Psoas muscle (tissue), 8 donors: ENCODE data around the gene OAF. TPM values are rescaled to one million over a fixed set of nuclear protein-coding genes. Genes with fewer than 3 reads are reported as not detected.

Experiments
- ATAC-seq, 4 donors: fragments of 200-7000 bp; cut with Tn5 transposase; one replicate each; pipeline ENCODE4 v1.9.1; 2020; ENCODE audit warnings: moderate library complexity in 3 of 4, mild to moderate bottlenecking in 2 of 4
- DNase-seq, 2 donors: peaks; one replicate each; pipeline ENCODE4 v3.0.0-alpha.2; 2020
- H3K27ac ChIP-seq: fragments of 200-600 bp; one replicate; pipeline ENCODE4 v1.8.0; 2022
- H3K27me3 ChIP-seq, 3 donors: fragments of 200-600 bp in 1 of 3; one replicate each; pipeline versions ENCODE4 v1.6.1 to v1.8.0; 2013 to 2022; ENCODE audit warnings: low read length in 2 of 3, mild to moderate bottlenecking in 2 of 3, moderate library complexity in 1 of 3; ENCODE audit not compliant: insufficient read depth in 3 of 3
- H3K36me3 ChIP-seq, 2 donors: fragments of 200-600 bp in 1 of 2; one replicate each; pipeline versions ENCODE4 v1.6.1 to v1.8.0; 2013 to 2022; ENCODE audit warnings: low read depth in 1 of 2, mild to moderate bottlenecking in 1 of 2, moderate library complexity in 1 of 2; ENCODE audit not compliant: insufficient read depth in 1 of 2
- H3K4me1 ChIP-seq: fragments of 200-600 bp; one replicate; pipeline ENCODE4 v1.8.0; 2022
- H3K4me3 ChIP-seq: fragments of 200-600 bp; one replicate; pipeline ENCODE4 v1.8.0; 2022; ENCODE audit warnings: mild to moderate bottlenecking
- H3K9me3 ChIP-seq: fragments of 200-600 bp; one replicate; pipeline ENCODE4 v1.8.0; 2022
- CTCF ChIP-seq: fragments of 200-600 bp; IDR thresholded peaks from one replicate; pipeline ENCODE4 v1.8.0; 2022; ENCODE audit warnings: antibody characterized with exemption
- WGBS, 3 donors: extraction: QIAGEN DNeasy Blood & Tissue Kit; methylation state at CpG; one replicate each; pipeline versions ENCODE4 v1.1.6 to v1.1.7; 2013; 5-methylcytosine and 5-hydroxymethylcytosine counted together
- intact Hi-C, 2 donors: fragments of 100-400 bp; cut with DNase I; formaldehyde crosslinking; loops; one replicate each; pipeline versions ENCODE4 v1.11.0 to v1.14.2; 2022
- polyA plus RNA-seq, 3 donors: library from polyadenylated mRNA; stranded (reverse); fragments of 200-250 nt; gene quantifications; one replicate each; pipeline ENCODE4 v1.2.3, GENCODE V29; 2013
- total RNA-seq, 4 donors: library from RNA; stranded (reverse); fragmentation: NEBNext Ultra II Directional in 2 of 4; extraction: Animal tissue kit (Norgen Biotek cat#: 25700) in 2 of 4; gene quantifications; one replicate each; pipeline versions ENCODE4 v1.2.1 to v1.2.4, GENCODE V29; 2021 to 2023
- donor health status: healthy with polysubstance abuse.
- donor health status: DM: no; HTN: no; CAD: no; lungs with moderate emphysema.
- donor health status: Bipolar disorder and iron deficiency.
- donor health status: healthy.
- donor health status: DM: yes; HTN: yes; CAD: no.
- donor health status: DM: no; HTN: no; CAD: no.
- donor health status: DM: no; HTN: no; CAD: no.
- donor health status: DM: yes; HTN: yes; CAD: no.

Gene OAF
- total and polyA plus RNA-seq, 7 donors = 3.2 to 15.3 (median 8.1) TPM

DNA sequence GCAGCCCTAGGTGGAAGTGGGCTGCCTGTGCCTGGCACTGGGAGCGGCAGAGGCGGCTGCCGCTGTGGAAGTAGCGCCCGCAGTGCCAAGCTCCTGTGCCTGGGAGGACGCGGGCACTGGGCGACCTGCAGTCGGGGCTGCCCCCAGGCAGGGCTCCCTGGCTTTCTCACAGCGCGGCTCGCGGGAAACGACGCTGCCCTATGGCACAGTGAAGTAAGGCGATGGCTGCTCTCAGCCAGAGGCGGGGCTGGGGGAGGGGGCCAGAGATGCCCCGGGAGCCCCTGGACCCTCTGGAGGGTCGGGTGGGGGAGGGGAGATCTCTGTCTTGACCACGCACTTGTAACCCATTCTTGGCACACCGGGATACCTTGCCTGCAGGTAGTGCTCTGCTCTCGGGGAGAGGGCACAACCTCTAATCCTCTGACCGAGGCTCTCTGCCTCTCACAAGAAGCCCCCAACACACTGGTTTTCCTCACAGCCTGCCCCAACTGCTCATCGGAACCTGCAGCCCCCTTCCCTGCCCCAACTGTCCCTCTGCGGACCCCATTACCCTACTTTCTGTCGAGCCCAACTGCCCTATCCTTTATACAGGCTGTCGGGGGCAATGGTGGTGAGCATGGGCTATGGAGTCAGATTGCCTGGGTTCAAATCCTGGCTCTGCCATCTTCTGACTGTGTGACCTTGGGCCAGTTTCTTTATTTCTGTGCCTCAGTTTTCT is 40.7 kb upstream of the OAF start:
- intact Hi-C loops = loop anchor here in 1 of 2 donors (5.0 kb wide), 1 partner anchor 132 kb away; no protein-coding TSS in a partner anchor
- H3K4me3 ChIP-seq = no peak overlapping the region
- WGBS, 3 donors = 51 to 61% (median 57%) methylated on average over 24 to 27 of the region's 27 CpGs
- peaks cover 0 to 73% (median 17%) of the 10 kb centered on the region in 3 donors for H3K27me3 ChIP-seq
- DNase-seq (no peak), ATAC-seq (no peak)
- H3K9me3 ChIP-seq = no peaks in the 10 kb centered on the region
- H3K27ac ChIP-seq = no peak overlapping the region
- no peaks in the 10 kb centered on the region for H3K36me3 ChIP-seq
- no peaks in the 10 kb centered on the region for H3K4me1 ChIP-seq
- TF ChIP-seq CTCF = no peak

- no peak overlapping the region for H3K27ac ChIP-seq
- TF ChIP-seq CTCF = no peak
- H3K36me3 ChIP-seq = no peaks in the 10 kb centered on the region
- H3K27me3 ChIP-seq = peaks cover 0 to 68% (median 17%) of the 10 kb centered on the region in 3 donors
- H3K4me1 ChIP-seq = no peaks in the 10 kb centered on the region
- DNase-seq (no peak), ATAC-seq (no peak)
- WGBS, 3 donors = 78 to 87% (median 80%) methylated on average over 12 of the region's 12 CpGs
- H3K4me3 ChIP-seq = no peak overlapping the region
- no peaks in the 10 kb centered on the region for H3K9me3 ChIP-seq
- intact Hi-C loops = loop anchor here (1.0 to 5.0 kb wide), 2 partner anchors 130 to 132 kb away; no protein-coding TSS in a partner anchor
Observed at GRCh38 chr11:120170741-120171261, 40.0 kb upstream of the OAF start.

DNA sequence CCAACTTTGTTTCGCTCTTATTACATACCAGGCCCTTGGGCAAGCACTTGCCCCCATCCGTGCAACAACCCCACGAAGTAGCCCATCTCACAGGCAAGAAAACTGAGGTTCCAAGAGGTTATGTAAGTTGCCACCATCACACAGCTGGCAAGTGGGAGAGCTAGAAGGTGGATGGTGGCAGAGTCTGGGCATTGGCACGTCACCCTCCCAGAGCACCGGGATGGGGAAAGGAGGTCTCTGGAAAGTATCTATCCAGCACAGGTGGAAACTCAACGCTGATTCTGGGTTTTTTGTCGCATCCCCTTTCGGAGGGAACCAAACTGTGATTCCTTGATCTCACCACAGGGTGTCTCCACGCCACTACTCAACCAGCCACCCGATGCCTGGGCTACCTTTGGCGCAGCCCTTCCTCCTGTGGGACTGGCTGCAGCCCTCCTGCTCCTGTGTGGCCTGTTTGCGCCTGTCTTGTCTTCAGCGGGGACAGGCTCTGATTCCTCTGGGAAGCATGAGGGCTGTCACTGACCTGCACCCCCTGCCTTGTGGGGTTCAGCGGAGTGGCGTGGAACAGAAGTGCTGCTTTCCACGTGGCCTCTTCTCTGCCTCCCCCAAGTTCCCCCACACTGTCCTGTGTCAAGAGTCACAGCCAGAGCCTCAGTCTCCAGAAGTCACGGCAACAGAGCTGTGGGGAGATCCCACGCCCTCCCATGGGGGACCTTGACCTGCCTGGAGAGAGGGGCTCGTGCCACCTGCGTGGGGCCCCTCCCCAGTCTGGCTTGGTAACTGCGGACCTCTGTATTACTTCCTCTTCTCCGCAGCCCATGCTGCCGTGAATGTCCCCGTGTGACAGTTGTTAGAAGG is 38.5 kb upstream of the OAF start:
- DNase-seq (peak; percentile 66 to 82), ATAC-seq (peak; percentile 70 to 80 (median 78))
- peaks cover 0 to 55% (median 9%) of the 10 kb centered on the region in 3 donors for H3K27me3 ChIP-seq
- H3K9me3 ChIP-seq = no peaks in the 10 kb centered on the region
- no peaks in the 10 kb centered on the region for H3K36me3 ChIP-seq
- no peak overlapping the region for H3K27ac ChIP-seq
- H3K4me3 ChIP-seq = no peak overlapping the region
- 36 to 38% (median 38%) methylated on average over 24 of the region's 24 CpGs for WGBS, 3 donors
- peak; percentile 79 for TF ChIP-seq CTCF
- intact Hi-C loops = loop anchor here (1.0 to 5.0 kb wide), 3 partner anchors 57 to 130 kb away; no protein-coding TSS in a partner anchor
- no peaks in the 10 kb centered on the region for H3K4me1 ChIP-seq

DNA sequence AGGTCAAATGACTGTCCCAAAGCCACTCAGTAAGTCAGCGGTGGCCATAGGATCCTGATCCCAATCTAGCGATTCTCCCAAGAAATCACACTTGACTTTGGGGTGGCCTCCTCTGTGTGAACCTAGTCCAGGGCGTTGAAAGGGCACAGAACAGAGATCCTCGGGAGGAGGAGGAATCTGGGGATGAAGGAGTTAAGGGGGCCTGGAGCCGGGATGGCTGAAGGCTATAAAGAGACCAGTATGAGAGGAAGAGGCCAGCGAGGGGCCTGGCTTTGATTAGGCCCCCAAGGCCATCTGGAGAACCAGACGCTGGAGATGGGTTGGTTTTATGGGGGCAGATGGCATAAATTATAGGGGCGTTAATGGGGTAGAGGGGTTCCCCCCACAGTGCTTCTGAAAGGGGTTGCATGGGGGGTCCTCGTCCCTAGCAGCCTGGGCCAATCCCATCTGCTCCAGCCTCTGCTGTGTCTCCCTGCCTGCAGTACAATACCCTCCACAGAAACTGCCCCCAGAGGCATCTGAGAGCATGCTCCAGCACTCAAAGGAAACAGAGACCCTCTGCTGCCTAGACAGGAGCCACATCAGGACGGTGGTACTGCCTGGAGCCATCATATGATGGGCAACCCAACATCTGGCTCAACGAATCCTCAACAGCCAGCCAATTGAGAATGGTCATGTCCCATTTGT is 37.7 kb upstream of the OAF start:
- intact Hi-C loops = loop anchor here in 1 of 2 donors (2.0 to 5.0 kb wide), 2 partner anchors 56 to 129 kb away; no protein-coding TSS in a partner anchor
- no peaks in the 10 kb centered on the region for H3K36me3 ChIP-seq
- no peak for TF ChIP-seq CTCF
- 69 to 79% (median 71%) methylated on average over 11 of the region's 11 CpGs for WGBS, 3 donors
- H3K9me3 ChIP-seq = no peaks in the 10 kb centered on the region
- no peak overlapping the region for H3K4me3 ChIP-seq
- no peak for DNase-seq
- H3K4me1 ChIP-seq = no peaks in the 10 kb centered on the region
- no peak overlapping the region for H3K27ac ChIP-seq
- peaks cover 0 to 48% (median 8%) of the 10 kb centered on the region in 3 donors for H3K27me3 ChIP-seq
- no peak for ATAC-seq
